HL-60/S4 (cell line): Measurements from ENCODE around the gene SCGN.

ENCODE experiments used
- in situ Hi-C: fragments of 300-500 bp; cut with MboI; formaldehyde crosslinking; loops from 2 replicates; pipeline ENCODE4 v1.14.3; 2022; ENCODE audit warnings: low sequenced_read_pairs

Gene SCGN

DNA sequence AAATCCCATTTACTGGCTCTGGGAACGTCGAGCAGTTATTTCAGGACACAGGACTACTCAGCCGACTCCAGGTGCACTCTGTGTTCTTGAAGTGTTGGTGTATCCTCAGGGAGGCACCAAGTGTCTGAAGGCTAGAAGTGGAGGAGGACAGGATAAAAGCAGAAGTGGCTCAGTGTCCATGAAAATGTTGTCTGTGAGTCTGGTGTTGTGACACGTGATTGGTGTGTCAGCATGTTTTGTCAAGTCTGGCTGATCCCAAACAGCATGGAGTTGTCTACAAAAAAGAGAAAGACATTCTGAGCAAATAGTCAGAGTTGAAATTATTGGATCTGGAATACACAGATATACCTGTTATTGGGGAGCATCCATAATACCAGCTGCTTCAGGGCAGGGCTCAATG, 30.3 kb downstream of the SCGN start:
- in situ Hi-C loops: no loop called here

GRCh38 chr6:25684565-25684964, 32.5 kb downstream of the SCGN start:
- in situ Hi-C loops: no loop called here

GRCh38 chr6:25685251-25685650, 33.2 kb downstream of the SCGN start:
- in situ Hi-C loops: no loop called here

DNA sequence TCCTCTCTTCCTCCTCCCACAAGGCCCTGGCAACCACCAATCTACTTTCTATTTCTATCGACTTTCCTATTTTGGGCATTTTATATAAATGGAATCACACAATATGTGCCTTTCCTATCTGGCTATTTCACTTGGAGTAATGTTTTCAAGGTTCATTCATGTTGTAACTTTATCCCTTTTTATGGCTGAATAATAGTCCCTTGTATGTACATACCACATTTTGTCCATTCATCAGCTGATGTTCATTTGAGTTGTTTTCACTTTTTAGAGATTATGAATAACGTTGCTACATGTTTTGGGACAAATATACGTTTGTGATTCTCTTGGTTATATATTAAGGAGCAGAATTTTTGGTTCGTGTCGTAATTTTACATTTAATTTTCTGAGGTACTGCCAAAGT, 33.9 kb downstream of the SCGN start:
- in situ Hi-C loops: no loop called here

- in situ Hi-C loops: no loop called here
Measured at GRCh38 chr6:25686856-25687255, 34.8 kb downstream of the SCGN start.

DNA sequence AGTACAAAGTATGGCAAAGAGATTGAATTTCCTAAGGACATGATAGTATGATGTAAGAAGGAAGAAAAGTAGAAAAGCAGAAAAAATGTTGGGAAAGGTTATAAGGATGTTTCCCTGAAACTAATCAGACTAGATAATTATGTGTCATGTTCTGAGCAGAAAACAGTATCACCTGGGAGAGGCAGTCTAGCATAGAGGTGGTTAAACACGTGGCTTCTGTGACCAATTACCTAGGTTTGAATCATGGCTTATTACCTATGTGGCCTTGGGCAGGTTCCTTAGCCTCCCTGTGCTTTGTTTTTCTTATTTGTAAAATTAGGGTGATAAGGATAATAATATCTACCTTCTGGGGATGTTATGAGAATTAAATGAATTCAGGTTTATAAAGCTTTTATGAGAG, 38.0 kb downstream of the SCGN start:
- in situ Hi-C loops: no loop called here

DNA sequence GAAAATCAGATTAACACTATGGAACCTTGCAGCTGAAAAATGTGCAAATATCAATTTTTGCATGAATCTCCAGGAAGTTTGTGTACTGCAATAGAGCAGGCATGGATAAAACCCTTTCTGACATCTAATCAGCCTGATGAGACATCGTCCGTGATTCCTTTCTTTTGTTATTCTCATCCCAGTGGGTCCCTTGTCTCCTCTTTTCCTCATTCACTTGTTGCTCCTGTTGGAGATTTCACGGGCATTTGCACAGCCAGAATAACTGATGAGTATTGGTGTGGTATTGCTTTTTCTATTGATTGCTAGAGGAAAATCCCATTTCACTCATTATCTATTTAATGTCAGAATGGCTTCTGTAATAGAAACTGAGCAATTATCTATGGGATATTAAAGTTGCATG, 39.9 kb downstream of the SCGN start:
- in situ Hi-C loops: no loop called here

DNA sequence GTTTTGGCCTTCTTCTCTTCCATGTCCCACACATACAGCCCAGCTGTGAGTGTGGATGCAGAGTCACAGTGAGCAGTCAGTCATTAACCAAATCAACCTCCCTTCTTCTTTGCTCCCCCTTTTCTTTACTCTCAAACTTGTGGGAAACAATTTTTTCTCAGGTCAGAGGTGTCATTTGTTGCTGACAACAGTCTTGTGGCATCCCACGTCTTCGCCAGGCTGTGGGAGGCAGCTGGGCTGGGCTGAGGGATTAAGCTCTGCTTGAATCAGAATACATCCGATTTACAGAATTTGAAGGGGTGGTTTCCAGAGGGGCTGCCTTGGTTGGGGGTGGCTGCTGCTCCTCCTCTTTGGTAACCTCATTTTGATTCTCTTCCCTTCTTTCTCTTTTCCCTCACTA, 40.5 kb downstream of the SCGN start:
- in situ Hi-C loops: no loop called here

- in situ Hi-C loops: no loop called here
Measured at GRCh38 chr6:25694366-25694765, 42.4 kb downstream of the SCGN start.

- in situ Hi-C loops: no loop called here
Measured at GRCh38 chr6:25695671-25696070, 43.7 kb downstream of the SCGN start.

DNA sequence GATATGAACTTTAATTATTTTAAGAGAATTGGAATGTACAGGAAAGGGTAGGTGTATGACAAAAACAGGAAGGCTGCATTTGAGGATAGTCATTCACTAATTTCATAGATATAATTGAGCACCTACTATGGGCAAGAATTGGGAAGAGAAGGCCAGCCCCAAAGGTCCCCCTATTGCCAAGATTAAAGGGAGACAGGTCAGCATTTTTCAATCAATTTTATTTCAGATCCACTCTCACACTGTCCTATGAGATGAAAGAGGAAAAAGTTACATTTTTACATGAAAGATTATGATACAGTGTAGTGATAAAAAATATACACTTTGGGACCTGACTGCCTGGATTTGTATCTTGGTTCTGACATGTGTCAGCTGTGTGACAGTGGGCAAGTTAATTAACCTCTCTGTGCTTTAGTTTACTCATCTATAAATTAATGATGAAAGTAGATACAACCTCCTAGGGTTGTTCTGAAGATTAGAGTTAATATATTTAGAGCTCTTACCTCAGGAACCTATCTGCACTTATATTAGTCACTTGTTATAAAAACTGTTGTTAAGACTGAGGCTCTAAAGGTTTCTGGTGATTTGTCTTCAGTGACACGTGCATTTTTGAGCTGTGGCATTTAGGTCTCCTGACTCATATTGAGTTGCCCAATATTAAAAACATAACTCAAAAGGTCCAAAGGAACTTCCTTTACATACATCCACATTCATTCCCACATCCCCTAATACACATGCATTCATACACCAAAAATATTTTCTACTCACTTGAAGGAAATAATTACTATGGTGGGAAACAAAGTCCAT, 45.7 kb downstream of the SCGN start:
- in situ Hi-C loops: no loop called here

GRCh38 chr6:25698631-25699030, 46.6 kb downstream of the SCGN start:
- in situ Hi-C loops: no loop called here

DNA sequence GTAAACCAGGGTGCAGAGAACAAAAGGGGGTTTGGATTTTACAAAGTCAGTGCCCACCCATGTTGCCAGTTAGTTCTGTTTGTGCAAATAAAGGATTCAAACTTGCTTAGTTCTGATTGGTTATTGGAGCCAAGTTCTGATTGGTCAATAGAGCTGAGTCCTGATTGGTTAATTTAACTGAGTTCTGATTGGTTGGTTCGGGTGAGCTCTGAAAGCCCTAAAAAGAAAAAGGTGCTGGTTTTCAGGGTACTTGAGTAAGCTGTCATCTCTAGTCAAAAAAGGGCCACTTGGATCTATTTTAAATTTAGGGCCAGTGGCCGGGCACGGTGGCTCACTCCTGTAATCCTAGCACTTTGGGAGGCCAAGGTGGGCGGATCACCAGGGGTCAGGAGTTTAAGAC, 47.6 kb downstream of the SCGN start:
- in situ Hi-C loops: no loop called here

DNA sequence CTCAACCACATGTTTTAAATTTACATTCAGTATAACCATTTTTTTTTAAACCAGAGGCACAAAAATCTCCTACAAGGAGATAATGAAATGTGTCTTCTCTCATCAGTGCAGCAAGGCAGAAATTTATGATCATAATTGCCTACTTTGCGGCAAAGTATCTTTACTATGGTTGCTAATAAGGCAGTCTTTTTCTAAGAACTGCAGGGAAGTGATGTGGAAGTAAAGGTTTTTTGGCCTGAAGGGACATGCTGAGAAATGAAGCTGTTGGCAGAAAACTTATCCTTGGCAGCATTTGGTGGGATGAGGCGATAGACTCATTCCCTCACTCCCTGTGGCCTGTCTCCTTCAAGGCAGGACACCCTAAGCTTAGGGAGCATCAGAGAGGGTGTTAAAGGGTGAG, 48.7 kb downstream of the SCGN start:
- in situ Hi-C loops: no loop called here

DNA sequence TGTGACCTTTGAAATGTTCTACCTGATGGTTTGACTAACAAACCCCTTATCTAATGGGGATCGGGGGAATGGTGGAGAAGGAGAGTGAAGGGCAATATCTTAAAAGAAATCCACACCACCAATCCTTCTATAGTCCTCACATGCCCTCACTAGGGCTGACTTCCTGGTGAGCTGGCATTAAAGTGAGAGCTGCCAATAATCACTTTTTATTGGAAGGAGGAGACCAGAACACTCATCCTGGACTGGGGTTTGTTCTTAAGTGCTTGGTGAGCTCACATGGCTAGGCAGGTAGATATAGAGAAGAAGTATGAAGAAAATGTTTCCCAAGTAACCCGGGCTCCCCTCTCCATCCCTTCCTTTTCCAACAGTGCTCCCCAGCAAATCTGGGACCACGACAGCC, 49.8 kb downstream of the SCGN start:
- in situ Hi-C loops: no loop called here

GRCh38 chr6:25703005-25703404, 51.0 kb downstream of the SCGN start:
- in situ Hi-C loops: no loop called here

DNA sequence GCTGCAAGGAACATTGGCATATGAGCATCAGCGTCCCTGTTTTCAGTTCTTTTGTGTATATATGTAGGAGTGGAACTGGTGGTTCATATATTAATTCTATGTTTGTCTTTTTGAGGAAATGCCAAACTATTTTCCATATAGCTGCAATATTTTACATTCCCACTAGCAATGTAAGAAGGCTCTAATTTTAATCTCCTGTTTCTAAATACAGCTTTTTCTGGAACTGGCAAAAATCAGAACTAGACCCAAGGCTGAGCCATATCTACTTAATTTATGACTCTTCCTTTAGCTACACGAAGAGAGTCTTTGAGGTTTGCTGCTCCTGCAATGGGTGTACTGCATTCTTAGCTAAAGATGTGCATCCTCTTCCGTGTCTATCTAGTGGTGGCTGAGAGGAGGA, 52.0 kb downstream of the SCGN start:
- in situ Hi-C loops: no loop called here

GRCh38 chr6:25706314-25707014, 54.4 kb downstream of the SCGN start:
- in situ Hi-C loops: no loop called here

GRCh38 chr6:25709761-25710160, 57.7 kb downstream of the SCGN start:
- in situ Hi-C loops: no loop called here

DNA sequence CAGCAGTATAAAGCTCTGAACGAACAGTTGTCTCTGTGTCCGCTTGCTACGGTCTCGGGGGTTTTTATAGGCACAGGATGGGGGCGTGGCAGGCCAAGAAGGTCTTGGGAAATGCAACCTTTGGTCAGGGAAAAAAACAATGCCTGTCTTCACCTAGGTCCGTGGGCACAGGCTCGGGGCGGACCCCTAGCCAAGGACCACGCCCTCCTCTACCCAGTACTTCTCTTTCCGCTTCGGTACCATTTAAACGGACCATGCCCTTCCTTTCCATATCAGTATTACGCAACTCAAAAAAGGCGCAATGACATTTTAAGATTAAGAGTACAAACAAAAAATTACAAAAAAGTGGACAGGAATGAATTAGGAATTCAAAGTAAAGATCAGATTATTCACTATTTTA, 58.3 kb downstream of the SCGN start:
- in situ Hi-C loops: no loop called here

- in situ Hi-C loops: no loop called here
Measured at GRCh38 chr6:25713824-25714223, 61.8 kb downstream of the SCGN start.

DNA sequence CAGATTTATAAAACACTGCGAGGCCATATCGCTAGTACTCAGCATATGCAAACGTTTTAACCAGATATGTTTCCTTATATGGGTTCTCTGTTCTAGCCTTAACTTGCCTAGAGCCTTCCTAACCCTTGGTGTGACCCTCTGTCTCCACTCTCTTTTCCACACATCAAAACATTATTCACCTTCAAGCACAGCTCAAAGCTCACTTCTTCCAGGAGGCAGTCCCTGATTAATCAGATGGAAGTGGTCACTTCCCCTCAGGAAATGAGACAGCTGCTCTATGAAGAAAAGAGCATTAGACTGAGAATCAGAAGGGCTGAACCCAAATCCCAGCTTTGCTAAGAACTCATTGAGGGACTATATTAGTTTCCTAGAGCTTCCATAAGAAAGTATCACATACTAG, 62.8 kb downstream of the SCGN start:
- in situ Hi-C loops: no loop called here

DNA sequence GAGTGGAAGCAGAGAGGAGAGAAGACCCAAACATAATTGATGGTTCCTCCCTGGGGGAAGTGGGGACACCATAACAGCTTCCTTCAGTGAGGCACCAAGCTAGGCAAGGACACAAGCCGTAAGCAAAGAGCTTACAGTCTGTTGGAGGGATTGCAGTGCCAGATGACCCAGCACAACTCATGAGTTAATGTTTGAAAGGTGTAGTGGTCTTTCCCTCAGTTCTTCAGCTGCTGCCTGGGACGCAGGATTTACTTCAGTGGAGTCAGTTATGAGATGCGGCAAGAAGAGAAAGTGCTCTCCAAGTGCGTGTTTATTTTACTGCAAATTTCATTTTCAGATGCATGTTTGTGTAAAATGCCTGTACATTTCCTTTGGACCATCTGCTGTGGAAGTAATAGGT, 63.8 kb downstream of the SCGN start:
- in situ Hi-C loops: no loop called here
